DMS53 treated with DMSO at 0.1 percent for 48 hours (cell line): ENCODE results near the gene MAP6.

ENCODE experiments used
- DNase-seq: peaks from one replicate; lab custom pipeline; 2025; ENCODE audit not compliant: unreplicated experiment; lab: John Stamatoyannopoulos, UW

The MAP6 gene

DNA sequence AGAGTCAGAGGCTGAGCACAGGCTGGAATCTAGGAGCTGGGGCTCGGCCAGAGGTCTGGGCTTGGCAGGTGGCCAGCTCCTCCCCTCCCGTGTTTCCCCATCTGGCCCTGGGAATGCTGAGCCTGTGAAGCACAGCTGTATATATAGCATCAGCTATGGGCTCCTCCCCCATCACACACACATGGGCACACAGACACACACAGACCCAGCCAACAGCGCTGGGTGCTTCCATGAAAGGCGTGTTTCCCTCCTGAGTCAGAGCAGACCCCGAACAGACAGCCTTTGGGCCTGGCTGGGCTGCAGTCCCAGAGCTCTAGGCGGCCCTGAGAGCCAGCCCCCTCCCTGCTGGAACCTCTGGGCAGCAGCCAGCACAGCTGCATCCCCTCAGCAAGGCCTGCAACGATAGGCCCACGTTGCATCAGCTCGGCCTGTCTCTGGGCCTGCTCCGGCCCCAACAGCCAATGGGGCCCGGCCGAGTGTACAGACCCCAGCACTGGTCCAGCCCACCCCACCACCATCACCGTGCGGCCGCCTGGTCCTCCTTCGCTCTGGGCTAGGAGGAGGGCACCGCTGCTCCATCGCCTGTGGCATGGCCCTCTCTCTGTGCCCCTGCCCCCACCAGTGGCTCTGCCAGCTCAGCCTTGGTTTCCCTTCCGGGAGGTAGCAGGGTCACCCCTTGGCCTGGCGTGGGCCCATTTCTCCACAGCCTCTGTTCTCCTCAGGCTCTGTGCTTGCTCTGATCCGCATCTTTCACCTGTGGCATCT, 114.4 kb downstream of the MAP6 start:
- DNase-seq, result no peak

GRCh38 chr11:75553889-75554257, 115.0 kb downstream of the MAP6 start:
- DNase-seq, result no peak

- DNase-seq, result no peak
Measured at GRCh38 chr11:75553182-75553581, 115.7 kb downstream of the MAP6 start.

GRCh38 chr11:75549370-75549958, 119.4 kb downstream of the MAP6 start:
- DNase-seq, result no peak

DNA sequence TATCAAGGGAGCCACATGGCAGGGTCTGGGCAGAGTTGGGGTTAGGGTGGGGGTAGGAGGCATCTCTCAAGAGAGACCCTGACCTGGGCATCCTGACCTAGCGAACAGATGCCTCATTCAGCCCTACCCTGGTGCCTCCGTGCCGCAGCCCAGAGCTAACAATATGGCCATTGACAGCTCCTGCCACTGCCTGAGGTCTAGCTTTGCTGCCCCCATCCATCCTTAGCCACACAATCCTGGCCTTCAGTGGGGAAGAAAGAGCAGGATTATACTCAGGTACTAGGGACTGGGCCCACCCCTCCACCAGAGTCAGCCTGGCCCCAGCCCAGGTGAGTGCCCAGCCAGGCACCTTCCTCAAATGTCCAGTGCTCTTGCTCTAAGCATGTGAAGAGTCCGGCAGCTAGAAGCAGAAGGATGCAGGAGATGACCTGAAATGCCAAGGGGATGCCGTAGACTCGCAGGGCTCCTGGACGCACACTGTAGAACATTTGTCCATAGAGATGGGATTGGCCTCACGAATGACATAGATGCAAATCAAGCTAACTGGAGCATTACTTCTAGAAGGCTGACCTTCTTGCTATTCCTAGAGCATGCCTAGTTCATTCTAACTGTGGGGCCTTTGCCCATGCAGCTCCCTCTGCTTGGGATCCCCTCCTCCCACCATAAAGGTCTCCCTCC, 120.1 kb downstream of the MAP6 start:
- DNase-seq, result no peak

- DNase-seq, result peak; percentile 77
Measured at GRCh38 chr11:75547617-75548058, 121.2 kb downstream of the MAP6 start.

DNA sequence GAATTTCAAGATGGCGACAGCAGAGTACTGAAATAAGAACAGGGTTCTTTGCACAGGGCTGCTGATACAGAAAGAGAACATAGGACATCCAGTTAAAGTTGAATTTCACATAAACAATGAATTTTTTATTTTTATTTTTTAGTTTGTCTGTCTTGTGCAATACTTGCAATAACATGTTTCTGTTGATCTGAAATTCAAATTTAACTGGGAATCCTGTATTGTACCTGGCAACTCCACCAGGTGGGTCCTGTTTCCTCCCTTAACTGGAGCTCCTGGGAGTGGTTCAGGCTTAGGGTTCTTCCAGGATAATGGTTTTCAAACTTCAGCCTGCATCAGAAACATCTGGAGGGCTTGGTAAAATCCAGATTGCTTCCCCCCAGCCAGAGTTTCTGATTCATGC, 121.7 kb downstream of the MAP6 start:
- DNase-seq, result no peak

DNA sequence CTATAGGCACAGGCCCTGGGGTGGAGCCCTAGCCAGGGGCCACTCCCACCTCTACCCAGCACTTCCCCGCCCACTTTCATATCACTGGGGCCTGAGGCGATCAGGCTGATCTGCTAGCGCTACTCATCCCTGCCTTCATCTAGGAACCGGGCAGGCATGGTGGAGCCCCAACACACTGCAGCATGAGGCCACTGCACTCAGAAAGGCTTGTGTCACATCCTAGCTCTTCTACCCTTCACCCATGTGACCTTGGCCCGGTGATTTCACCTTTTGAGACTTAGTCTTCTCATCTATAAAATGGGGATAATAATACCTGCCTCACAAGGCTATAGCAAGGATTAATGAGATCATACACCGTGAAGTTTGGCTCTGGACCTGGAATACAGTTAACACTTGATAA, 125.0 kb downstream of the MAP6 start:
- no peak for DNase-seq

- DNase-seq, result no peak
Measured at GRCh38 chr11:75542088-75542438, 126.8 kb downstream of the MAP6 start.

DNA sequence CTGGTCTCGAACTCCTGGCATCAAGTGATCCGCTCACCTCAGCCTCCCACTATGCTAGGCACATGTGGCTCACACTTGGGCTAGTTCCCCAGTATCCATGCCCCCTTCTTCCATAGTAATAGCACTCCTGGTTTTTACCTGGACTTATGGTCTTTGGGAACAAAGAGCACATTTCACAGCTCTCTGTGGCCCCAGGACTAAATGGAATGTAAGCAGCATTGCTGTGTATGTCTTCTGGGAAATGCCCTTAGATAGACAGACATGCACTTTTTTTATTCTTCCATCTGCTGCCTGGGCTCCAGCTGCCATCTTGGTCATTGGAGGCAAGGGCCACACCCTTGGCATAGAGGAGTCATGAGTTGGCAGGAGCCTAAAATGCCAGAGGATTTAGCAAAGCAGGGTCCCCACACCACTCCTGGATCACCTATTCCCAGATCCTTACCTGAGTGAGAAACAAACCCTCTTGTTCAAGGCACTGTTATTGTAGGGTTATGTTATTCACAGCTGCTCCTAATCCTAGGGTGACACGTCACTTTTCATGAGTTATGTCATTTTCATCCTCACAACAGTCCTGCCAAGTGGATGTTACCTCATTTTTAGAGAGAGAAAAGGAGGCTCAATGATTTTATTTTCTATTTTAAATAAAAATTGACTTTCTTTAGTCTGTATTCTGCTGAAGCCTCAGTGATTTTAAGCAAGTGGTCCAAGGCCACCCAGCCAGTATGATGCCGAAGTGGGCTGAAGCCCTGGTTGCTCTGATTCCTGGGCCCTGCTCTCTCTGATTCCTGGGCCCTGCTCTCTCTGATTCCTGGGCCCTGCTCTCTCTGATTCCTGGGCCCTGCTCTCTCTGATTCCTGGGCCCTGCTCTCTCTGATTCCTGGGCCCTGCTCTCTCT, 127.4 kb downstream of the MAP6 start:
- no peak for DNase-seq

DNA sequence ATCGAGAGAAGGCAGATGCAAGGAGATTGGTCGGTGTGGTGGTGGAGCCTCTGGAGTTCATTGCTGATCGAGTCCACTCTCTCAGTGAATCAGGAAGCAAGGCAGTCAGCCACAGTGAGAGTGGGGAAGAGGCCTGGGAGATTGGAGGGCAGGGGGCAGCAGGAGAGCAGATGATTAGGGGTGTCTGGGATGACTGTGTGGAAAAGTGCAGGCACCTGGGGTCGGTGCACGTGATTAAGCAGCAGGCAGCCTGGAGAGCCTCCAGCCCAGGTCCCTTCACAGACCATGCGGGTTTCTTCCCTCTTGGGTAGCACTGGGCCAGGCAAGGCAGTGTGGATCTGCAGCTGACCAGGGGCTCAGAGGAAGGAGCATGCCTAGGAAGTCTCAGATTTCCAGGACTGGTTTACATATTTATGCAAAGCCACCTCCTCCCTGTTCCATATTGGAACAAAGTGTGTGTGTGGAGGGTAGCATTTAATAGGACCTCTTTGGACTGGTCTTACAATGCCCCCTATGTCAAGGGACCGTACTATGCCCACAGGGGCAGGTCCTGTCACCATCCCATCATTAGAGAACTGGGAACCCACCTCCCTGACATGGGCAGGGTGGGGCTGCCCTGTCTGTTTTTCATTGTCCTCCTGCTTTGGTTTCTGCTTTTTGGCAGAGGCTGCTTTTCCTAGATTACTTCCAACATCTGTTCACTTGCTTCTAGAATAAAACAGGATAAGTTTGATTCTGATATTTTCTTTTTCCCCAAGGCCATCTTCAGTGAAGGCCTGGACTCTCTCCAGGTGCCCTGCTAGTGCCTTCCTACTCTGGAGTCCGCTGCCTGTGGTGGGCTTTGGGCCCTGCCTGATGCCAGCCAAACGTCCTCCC, 129.1 kb downstream of the MAP6 start:
- DNase-seq, result no peak

GRCh38 chr11:75538150-75538942, 130.5 kb downstream of the MAP6 start:
- no peak for DNase-seq

GRCh38 chr11:75537740-75538139, 131.1 kb downstream of the MAP6 start:
- DNase-seq, result no peak
